Thoracic aorta (tissue), 2 donors: ENCODE results near the gene KIAA1671. TPM values are rescaled to one million over a fixed set of nuclear protein-coding genes. Genes with fewer than 3 reads are reported as not detected.
A peak's percentile ranks its signal among the peaks of the same experiment; 100 is the strongest.

Experiments
- ATAC-seq: fragments of 150-250 bp; one replicate; pipeline ENCODE4 v1.8.0; 2017; ENCODE audit warnings: low read depth; ENCODE audit not compliant: insufficient number of reproducible peaks, low FRiP score
- DNase-seq: peaks from one replicate; pipeline ENCODE4 v3.0.0-alpha.2; 2020; ENCODE audit warnings: low spot score
- H3K27ac ChIP-seq, 2 donors: fragments of 200-600 bp; sonication (generic); 1 replicate in 1 of 2; 2 replicates in 1 of 2; pipeline ENCODE4 v1.5.1; 2016; ENCODE audit warnings: mild to moderate bottlenecking in 2 of 2, moderate library complexity in 2 of 2
- H3K27me3 ChIP-seq: fragments of 200-600 bp; sonication (generic); replicated peaks from 2 replicates; pipeline ENCODE4 v1.6.0; 2016; ENCODE audit warnings: mild to moderate bottlenecking; ENCODE audit not compliant: insufficient read depth
- H3K36me3 ChIP-seq: fragments of 200-600 bp; sonication (generic); one replicate; pipeline ENCODE4 v1.5.1; 2016
- H3K4me1 ChIP-seq, 2 donors: fragments of 200-600 bp; sonication (generic); 1 replicate in 1 of 2; 2 replicates in 1 of 2; pipeline versions ENCODE4 v1.5.1 to v1.6.0; 2016; ENCODE audit warnings: low read depth in 2 of 2, mild to moderate bottlenecking in 1 of 2; ENCODE audit not compliant: control insufficient read depth in 1 of 2
- H3K4me3 ChIP-seq: fragments of 200-600 bp; sonication (generic); 2 replicates; pipeline ENCODE4 v1.5.1; 2016; ENCODE audit warnings: mild to moderate bottlenecking
- H3K9me3 ChIP-seq: fragments of 200-600 bp; sonication (generic); 2 replicates; pipeline ENCODE4 v1.5.1; 2016
- total RNA-seq, 2 donors: library from RNA; depleted of rRNA; stranded (reverse); fragments of >200 nt; gene quantifications; one replicate each; pipeline versions ENCODE4 v1.1.0 to v1.2.3, GENCODE V29; 2016
- TF ChIP-seq, protein P1 (sequence below): fragments of 200-600 bp; sonication (generic); IDR thresholded peaks from one replicate; pipeline ENCODE4 v1.5.1; 2019; ENCODE audit warnings: antibody characterized with exemption

KIAA1671 gene
- total RNA-seq, 2 donors from 2014 or later: 57.8 to 86.8 TPM

DNA sequence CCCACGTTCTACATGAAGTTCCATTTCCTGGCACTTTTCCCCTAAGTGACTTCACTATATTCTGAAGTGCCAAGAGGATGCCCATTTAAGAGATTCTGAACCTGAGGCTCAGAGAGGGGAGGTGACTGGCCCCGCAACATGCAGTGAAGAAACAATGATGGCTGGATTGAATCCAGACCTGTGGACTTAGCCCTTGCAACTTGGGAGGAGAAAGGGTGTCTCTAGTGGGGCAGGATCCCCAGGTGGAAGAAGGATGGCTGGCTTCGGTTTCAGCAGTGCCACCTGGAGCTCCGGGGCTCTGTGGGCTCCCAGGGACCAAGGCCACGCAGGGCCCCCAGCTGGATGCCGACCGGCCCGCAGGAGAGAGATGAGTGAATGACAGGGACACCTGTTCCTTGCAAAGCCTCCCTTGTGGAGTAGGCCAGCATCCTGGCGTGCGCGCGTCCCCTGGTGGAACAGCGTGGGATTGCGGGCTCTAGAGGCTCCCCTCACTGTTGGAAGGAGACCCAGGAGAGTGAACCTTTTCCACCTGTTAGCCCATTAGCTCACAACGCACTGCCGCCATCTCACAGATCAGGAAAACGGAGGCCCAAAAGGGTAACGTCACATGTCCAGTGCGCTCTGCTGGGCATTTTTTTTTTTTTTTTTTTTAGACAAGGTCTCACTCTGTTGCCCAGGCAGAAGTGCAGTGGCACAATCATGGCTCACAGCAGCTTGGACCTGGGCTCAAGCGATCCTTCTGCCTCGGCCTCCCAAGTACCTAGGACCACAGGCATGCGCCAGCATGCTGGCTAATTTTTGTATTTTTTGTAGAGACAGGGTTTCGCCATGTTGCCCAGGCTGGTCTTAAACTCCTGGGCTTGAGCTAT is 104.7 kb downstream of the KIAA1671 start:
- Histone ChIP-seq H3K27me3 (no peaks in the 10 kb centered on the region), H3K4me1 (peaks cover 0 to 21% of the 10 kb centered on the region in 2 donors), H3K36me3 (no peaks in the 10 kb centered on the region), H3K9me3 (no peaks in the 10 kb centered on the region), H3K27ac (no peak overlapping the region), H3K4me3 (no peak overlapping the region)
- DNase-seq: no peak
- TF ChIP-seq, protein P1, sequence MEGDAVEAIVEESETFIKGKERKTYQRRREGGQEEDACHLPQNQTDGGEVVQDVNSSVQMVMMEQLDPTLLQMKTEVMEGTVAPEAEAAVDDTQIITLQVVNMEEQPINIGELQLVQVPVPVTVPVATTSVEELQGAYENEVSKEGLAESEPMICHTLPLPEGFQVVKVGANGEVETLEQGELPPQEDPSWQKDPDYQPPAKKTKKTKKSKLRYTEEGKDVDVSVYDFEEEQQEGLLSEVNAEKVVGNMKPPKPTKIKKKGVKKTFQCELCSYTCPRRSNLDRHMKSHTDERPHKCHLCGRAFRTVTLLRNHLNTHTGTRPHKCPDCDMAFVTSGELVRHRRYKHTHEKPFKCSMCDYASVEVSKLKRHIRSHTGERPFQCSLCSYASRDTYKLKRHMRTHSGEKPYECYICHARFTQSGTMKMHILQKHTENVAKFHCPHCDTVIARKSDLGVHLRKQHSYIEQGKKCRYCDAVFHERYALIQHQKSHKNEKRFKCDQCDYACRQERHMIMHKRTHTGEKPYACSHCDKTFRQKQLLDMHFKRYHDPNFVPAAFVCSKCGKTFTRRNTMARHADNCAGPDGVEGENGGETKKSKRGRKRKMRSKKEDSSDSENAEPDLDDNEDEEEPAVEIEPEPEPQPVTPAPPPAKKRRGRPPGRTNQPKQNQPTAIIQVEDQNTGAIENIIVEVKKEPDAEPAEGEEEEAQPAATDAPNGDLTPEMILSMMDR: peak; percentile 88
- no peak for ATAC-seq

DNA sequence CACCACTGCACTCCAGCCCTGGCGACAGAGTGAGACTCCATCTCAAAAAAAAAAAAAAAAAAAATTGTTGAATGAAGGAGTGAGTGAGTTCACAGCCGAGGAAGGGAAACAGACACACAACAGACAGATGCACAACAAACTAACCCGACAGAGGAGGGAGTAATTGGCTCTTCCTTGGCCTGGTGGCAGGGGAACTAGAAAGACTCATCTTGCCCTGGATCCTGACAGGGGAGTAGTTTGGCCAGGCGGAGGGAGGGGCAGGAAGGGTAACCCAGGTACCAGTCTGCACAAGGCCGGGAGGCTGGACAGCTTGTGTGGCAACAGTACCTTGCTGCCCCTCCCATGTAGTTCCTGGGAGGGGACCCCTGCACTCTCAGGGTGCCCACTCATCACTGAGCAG is 106.9 kb downstream of the KIAA1671 start:
- TF ChIP-seq, protein P1: no peak
- H3K4me1 ChIP-seq: peaks cover 0 to 25% of the 10 kb centered on the region in 2 donors
- H3K27ac ChIP-seq: no peak overlapping the region
- H3K9me3 ChIP-seq: no peaks in the 10 kb centered on the region
- ATAC-seq: no peak
- H3K36me3 ChIP-seq: no peaks in the 10 kb centered on the region
- H3K4me3 ChIP-seq: no peak overlapping the region
- no peak for DNase-seq
- no peaks in the 10 kb centered on the region for H3K27me3 ChIP-seq

- H3K4me3 ChIP-seq: peak overlapping the region; percentile 17
- H3K4me1 ChIP-seq: peaks cover 0 to 34% of the 10 kb centered on the region in 2 donors
- no peaks in the 10 kb centered on the region for H3K9me3 ChIP-seq
- ATAC-seq (peak; percentile 50), DNase-seq (no peak)
- H3K27ac ChIP-seq: peak overlapping the region; percentile 28 to 36
- TF ChIP-seq, protein P1: peak; percentile 55
- H3K36me3 ChIP-seq: no peaks in the 10 kb centered on the region
- no peaks in the 10 kb centered on the region for H3K27me3 ChIP-seq
These were observed 108.1 kb downstream of the KIAA1671 start for GRCh38 chr22:25060522-25061071.

DNA sequence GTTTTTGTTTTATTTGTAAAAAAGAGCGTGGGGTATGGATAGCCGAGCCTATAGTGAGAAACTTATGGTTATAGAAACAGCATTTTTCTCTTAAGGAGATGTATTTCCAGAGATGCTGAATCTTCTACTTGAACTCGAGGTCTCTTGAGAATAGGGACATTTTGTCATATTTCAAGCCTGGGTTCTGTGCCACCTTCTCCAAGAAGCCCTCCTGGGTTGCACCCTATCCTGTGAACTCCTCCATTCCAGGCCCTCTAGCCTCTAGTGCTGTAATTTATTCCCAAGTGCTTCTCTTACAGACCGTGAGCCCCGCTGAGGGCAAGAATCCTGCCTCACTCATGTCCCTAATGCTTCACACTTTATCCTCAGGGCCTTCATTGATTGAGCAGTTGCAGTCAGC is 108.6 kb downstream of the KIAA1671 start:
- Histone ChIP-seq H3K9me3 (no peaks in the 10 kb centered on the region), H3K27ac (peak overlapping the region; percentile 28 to 36), H3K36me3 (no peaks in the 10 kb centered on the region), H3K4me3 (peak overlapping the region; percentile 17), H3K27me3 (no peaks in the 10 kb centered on the region), H3K4me1 (peaks cover 0 to 34% of the 10 kb centered on the region in 2 donors)
- no peak for DNase-seq
- no peak for ATAC-seq
- TF ChIP-seq, protein P1: no peak

GRCh38 chr22:25061605-25062376 is 109.3 kb downstream of the KIAA1671 start:
- no peak for ATAC-seq

More at GRCh38 chr22:25061605-25062376, 109.3 kb downstream of the KIAA1671 start:
- TF ChIP-seq, protein P1: no peak
- Histone ChIP-seq H3K9me3 (no peaks in the 10 kb centered on the region), H3K27me3 (no peaks in the 10 kb centered on the region), H3K36me3 (no peaks in the 10 kb centered on the region), H3K4me3 (no peak overlapping the region), H3K4me1 (peaks cover 0 to 37% of the 10 kb centered on the region in 2 donors), H3K27ac (peak overlapping the region; percentile 36 to 53)
- no peak for DNase-seq
